HG03442 (cell line): ENCODE results near the gene ADCK1.
"Not testable (repeated sequence)": the region's sequence is repeated elsewhere in the genome, so short reads cannot be mapped to it uniquely, and the experiment has no call there.

Experiments used
- ATAC-seq: cut with Tn5 transposase; IDR thresholded peaks from one replicate; pipeline ENCODE4 v1.9.1; 2021; ENCODE audit warnings: mild to moderate bottlenecking, moderate library complexity; ENCODE audit not compliant: unreplicated experiment

The ADCK1 gene

GRCh38 chr14:77864085-77864484 is 64.2 kb downstream of the ADCK1 start:
- no peak for ATAC-seq

DNA sequence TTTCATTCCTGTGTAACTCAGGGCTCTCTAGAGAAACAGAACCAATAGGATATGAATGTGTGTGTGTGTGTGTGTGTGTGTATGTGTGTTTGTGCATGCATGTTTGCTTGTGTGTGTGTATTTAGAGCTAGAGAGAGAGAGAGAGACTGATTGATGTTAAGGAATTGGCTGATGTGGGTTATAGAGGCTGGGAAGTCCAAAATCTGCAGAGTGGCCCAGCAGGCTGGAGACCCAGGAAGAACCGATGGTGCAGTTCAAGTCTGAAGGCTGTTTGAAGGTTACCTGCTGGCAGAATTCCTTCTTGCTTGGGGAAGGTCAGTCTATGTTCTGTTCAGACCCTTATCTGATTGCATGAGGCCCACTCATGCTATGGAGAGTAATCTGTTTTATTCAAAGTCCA is 64.7 kb downstream of the ADCK1 start:
- no peak for ATAC-seq

DNA sequence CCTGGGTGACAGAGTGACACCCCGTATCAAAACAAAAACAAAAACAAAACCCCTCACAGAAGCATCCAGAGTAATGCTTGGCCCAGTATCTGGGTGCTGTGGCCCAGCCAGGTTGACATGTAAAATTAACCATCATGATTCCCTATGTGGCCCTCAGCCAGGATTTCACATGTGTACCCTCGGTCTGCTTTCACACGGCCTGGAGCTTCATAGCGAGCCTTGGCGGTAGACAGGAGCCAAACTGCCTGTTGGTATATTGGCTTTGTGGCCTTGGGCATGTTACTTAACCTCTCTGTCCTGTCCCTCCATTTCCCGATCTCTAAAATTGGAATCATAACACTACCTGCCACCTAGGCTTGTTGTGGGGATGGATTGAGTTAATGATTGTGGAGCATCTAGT is 65.5 kb downstream of the ADCK1 start:
- no peak for ATAC-seq

GRCh38 chr14:77866932-77867331 is 67.0 kb downstream of the ADCK1 start:
- ATAC-seq, result no peak

DNA sequence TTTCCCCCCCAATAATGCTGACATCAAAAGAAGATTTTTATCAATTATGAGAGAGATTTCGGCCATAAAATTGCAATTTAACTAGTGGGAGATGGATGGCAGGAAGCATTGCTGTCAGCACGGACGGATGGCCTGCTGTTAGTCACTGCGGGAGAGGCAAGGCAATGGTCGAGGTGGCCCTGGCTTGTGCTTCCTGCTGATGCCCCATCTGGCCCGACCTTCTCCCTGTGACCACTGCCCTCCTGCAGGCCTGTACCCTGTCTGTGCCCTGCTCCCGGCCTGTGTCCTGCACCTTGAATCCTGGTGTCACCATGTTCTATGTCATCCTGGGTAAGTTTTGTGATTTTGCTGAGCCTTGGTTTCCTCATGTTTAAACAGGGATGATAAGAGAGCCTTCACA is 67.6 kb downstream of the ADCK1 start:
- ATAC-seq, result no peak

- ATAC-seq, result no peak
These were observed 68.8 kb downstream of the ADCK1 start for GRCh38 chr14:77868552-77869285.

DNA sequence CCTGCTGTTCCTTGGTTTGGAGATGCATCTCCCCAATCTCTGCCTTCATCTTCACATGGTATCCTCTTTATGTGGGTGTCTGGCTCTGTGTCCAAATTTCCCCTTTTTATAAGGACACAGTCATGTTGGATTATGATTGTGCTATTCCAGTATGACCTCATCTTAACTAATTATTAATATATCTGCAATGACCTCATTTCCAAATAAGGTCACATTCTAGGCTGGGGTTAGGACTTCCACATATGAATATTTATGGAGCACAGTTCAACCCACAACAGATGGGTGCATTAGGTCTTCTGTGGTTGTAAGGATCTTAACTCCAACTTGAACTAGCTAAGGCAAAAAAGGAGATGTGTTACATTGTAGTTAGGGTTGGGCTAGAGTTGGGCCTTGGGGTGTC is 69.4 kb downstream of the ADCK1 start:
- ATAC-seq, result no peak

DNA sequence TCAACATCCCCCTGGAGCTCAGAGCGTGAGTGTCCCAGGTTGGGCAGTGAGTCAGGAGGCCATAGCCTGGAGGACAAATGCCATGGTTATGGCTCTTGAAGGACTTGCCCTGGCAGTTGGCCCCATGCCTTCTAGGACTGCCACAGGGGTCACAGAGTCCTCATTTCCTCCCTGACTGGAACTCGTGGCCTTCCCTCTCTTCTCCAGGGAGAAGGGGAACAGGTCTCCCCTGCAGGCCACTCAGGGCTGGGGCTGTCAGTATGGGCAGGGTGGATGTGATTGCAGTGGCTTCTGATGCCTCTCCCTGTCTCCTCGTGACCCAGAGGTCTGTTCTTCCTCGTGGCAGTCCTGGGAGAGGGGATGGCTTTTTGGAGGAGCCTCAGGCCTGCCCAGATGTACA is 70.7 kb downstream of the ADCK1 start:
- ATAC-seq, result no peak

DNA sequence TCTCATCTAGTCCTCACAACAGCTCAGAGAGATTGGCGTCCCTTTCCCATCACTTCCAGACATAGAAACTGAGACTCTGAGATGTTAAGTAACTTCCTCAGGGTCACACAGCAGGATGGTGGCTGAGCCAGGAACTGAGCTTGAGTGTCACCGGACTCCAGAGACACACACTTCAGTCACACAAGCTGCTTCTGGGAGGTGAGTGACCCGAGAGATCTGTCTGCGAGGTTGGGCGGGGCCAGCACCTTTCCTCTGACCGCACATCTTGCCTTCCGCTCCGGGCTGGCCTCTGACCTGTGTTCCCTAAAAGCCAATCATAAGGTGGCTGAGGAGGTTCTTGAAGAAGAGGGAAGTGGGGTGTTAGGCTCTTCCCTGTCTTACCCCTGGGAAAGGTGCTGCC is 72.2 kb downstream of the ADCK1 start:
- ATAC-seq, result no peak

GRCh38 chr14:77872983-77873382 is 73.1 kb downstream of the ADCK1 start:
- no peak for ATAC-seq

DNA sequence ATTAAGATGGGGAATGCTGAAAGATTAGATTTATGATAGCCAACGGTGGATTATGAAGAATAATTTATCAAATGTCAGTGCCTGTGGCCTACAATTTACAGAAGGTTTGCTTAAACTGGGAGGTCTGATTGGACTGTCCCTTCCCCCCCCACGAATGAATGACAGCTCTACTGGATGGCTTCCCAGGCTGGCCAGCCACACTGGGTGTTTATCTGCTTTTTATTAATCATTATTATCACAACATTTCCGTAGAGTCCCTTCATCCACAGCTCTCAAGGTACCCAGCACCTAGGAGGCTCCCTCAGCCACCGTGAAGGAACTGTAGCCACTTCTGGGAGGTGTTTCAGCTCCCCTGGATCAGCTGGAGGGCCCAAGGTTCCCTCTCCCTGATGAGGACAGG is 78.9 kb downstream of the ADCK1 start:
- no peak for ATAC-seq

DNA sequence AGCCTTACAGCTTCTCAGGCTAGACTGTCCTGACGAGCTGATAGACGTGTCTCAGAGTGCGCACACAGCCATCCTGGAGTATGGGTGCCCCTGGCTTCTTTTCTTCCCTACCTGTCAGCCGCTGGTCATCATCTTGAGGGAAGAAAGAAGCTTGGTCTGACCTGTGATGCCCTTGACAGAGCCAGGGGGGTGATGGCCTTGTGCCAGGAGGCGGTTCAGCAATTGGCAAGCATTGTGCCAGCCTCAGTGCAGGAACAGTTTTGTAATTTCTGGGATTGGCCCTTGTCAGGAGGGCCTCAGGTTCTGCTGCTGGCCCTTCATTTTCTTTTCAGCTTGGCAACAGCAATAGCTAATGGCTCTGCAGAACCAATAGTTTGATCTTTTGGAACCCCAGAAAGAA is 80.1 kb downstream of the ADCK1 start:
- no peak for ATAC-seq

GRCh38 chr14:77882098-77882497 is 82.2 kb downstream of the ADCK1 start:
- no peak for ATAC-seq

DNA sequence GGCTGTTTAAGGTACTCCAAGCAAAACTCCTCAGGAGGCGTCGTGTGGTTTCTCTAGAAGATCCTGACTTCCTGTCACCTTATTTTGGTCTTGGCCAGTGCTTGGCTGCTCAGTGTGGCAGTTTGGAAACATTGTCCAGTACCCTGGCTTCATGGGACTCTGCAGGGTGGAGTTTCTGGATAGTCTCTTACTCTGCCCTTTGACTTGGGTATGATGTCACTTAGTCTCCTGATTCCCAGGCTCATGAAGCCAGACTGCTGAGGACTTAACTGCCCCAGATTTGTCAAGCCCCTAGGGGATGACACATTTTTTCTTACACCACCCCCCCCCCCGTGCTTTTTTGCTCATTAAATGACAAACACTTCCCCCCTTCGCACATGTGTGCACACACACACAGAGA is 82.7 kb downstream of the ADCK1 start:
- ATAC-seq, result no peak

DNA sequence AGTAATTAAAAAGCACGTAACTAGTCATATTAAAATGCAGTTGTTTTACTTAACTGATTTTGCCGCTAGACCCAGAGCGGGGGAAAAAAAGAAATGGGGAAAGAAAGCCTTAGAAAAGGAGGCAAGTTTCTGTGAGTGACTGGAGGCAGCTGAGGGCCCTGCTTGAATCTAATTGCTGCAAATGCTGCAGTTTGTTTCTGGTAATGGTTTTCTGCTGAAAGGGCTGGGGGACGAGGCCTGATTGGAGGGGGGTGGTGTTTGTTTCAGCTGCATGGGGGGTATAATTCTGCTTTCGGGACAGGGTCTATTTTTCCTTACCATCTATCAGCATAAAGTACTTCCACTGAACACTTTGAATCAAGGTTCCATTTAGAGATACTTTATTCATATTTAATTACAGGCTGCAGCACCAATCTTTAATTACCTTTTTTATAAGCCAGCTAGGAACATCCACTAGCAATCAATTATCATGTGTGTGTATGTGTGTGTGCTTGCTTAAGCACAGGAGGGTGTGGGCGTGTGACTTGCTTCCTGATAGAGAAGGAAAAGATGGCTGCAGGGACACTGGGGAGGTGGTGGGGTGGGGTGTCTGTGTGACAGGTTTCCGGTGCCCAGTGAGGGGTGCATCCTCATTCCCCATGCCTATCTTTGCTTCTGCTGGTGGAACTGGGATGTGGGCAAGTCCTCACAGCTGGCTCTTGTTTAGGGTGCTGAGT is 83.4 kb downstream of the ADCK1 start:
- ATAC-seq, result no peak

- ATAC-seq, result no peak
These were observed 83.9 kb downstream of the ADCK1 start for GRCh38 chr14:77883847-77884238.

DNA sequence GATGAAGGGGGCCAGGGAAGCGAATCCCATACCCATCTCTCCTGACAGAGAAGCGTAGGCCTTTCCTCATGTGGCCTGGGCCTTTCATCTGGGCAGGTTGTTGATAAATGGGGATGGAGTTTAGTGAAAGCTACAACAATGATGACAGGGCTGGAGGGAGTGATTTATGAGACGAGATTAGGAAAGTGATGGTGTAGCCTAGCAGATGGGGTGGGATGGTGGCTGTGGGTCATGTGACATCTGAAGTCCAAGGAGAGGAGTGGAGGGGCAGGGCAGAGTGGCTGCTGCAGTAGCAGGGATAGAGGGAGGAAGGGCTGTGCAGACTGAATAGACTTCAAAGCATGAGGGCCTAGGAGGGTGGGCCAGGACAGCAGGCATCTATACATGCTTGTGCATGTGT is 85.5 kb downstream of the ADCK1 start:
- no peak for ATAC-seq

DNA sequence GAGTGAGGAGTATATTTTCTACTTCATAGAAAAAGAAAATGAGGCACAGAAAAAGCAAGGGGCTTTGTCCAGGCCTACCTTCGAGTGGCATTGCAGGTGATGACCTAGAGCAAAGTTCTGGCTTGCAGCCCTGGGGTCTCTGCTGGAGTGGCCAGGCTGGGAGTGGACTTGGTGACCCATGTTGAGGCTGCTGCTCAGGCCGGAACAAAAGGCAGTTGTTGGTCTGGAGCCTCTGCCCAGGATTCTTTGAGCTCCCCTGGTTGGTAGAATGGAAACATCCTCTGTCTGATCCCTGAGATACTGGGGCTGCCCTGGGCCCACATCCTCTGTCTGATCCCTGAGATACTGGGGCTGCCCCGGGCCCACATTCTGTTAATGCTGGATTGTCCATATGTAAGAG is 86.1 kb downstream of the ADCK1 start:
- ATAC-seq, result no peak

GRCh38 chr14:77888903-77889302 is 89.0 kb downstream of the ADCK1 start:
- not testable (repeated sequence) for ATAC-seq

GRCh38 chr14:77889971-77890442 is 90.1 kb downstream of the ADCK1 start:
- ATAC-seq, result no peak

- ATAC-seq, result no peak
These were observed 91.0 kb downstream of the ADCK1 start for GRCh38 chr14:77890873-77891272.

GRCh38 chr14:77892381-77892871 is 92.5 kb downstream of the ADCK1 start:
- ATAC-seq, result no peak
